NCI-H146 (cell line): Measurements from ENCODE around the gene KCMF1.

Source experiments
- DNase-seq: peaks from one replicate; lab custom pipeline; 2025; lab: John Stamatoyannopoulos, UW

Gene KCMF1

DNA sequence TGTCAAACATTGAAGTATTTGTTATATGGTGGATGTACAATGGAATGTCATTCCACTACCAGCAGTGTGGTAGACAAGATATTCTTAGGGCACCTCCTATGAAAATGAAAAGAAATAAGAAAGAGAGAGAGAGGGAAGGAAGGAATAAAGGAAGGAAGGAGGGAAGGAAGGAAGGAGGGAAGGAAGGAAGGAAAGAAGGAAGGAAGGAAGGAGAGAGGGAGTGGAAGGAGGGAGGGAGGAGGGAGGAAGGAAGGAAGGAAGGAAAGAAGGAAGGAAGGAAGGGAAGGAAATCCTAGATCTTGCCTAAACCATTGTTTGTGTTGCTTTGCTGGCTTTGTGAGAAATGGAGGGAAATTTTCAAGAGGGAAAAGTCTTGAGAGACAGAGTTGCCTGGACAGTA lies 112.1 kb downstream of the KCMF1 start:
- DNase-seq, result no peak

DNA sequence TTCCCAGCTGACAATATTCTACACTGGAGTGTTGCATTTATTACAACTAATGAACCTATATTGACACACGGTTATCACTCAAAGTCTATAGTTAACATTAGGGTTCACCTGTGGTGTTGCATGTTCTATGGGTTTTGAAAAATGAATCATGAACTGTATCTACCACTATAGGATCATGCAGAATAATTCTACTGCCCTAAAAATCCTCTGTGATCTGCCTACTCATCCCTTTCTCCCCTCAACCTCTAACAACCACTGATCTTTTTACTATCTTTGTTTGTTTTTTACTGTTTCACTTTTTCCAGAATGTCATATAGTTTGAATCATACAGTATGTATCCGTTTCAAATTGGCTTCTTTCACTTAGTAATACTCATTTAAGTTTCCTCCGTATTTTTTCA lies 114.6 kb downstream of the KCMF1 start:
- no peak for DNase-seq

DNA sequence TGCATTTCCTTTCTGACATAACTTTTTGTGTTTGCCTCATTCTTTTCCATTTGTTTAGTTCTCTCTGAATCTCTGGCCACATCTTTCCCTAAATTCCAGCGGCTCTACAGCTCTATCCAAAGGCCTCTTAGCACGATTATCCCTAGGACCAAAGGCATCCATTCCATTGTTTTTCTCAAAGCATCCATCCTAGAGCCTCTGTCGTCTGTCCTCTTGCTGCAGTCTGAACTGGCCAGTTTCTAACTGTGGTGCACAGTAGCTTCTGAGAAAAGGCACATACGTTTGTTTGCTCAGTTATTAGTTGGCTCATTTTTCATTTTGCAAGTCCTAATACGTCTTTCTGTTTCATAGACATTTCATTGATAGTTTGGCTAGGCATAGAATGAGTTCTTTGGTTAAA lies 116.6 kb downstream of the KCMF1 start:
- DNase-seq, result no peak

DNA sequence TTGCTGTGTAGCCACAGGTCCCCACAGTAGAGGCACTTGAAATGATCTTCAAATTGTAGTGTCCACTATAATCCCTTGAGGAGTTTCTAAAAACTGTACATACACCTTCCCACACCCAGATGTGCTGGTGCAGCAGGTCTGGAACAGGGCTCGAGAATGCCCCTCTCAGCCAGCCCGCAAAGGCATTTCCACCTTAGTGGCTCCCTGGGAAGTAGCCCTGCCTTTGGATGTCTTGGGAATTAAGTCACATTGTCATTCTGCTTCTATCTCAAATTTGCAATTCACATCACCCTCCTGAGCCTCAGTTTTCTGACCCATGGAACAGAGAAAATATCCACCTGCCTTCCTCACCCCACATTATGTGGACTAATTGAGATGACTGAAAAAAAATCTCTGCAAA lies 118.0 kb downstream of the KCMF1 start:
- DNase-seq, result no peak

DNA sequence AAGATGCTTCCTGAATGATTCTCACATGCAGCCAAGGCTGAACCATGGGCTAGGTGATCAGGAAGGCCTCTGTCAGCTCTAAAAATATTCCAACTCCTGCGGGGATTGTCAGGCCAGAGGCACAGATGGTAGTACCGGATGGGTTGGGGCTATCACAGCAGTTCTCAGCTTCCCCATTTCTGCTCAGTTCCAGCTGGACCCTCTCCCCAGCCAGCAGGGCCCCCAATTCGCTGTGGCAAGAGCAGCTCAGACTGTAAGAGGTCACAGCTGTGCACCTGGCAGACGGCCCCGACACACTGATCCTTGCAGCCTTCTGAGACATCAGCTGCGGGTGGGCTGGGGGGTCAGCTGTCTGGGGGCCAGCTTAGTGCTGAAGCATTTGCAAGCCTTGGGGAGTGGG lies 118.6 kb downstream of the KCMF1 start:
- DNase-seq, result no peak

DNA sequence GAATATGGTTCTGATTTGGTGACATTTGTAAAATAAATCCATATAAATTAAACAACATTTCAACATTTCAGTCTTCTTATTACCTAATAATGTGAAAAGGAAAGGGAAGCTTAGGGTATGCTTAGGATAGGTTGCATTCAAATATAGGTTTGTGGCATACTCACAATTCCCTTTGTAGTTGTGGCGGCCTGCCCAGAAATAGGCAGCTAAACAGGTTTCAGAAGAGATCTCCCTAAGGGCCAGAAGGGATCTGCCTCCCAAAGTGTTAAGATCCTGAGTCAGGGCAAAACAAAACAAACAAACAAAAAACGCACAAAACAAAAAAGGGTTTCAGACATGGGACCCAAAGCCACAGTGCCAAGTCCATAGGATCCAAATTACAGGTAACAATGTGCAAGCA lies 120.9 kb downstream of the KCMF1 start:
- DNase-seq, result no peak

DNA sequence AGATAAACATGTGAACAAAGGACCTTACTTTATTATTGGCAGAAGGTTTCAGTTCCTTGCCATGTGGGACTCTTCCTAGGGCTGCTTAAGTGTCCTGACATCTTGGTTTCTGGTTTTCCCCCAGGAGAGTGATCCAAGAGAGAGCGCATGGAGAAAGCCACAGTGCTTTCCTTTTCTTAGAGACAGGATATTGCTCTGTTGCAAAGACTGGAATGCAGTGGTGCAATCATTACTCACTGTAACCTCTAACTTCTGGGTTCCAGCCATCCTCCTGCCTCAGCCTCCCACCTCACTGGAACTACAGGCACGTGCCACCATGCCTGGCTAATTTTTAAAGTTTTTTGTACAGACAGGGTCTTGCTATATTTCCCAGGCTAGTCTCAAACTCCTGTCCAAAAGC lies 124.1 kb downstream of the KCMF1 start:
- no peak for DNase-seq

DNA sequence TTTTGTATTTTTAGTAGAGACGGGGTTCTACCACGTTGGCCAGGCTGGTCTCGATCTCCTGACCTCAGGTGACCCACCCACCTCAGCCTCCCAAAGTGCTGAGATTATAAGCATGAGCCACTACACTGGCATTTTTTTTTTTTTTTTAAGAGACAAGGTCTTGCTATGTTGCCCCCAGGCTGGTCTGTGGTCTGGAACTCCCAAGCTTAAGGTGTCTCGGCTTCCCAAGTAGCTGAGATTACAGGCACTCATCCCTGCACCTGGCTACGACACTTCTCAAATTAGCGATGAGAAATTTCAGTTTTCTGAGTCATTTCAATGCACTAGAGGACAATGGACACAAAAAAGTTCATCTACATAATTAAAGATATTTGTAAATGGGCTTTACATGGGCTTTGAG lies 125.7 kb downstream of the KCMF1 start:
- no peak for DNase-seq

DNA sequence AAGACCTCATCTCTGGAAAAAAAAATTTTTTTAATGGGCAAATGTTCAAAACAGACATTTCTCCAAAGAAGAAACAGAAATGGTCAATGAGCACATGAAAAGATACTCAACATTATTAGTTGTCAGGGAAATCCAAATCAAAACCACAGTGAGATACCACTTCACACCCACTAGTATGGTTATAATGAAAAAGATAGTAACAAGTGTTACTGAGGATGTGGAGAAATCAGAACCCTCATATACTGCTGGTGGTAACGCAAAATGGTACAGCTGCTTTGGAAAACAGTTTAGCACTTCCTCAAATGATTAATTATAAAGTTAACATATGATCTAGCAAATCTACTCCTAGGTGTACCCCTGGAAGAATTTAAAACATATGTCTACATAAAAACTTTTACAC lies 133.3 kb downstream of the KCMF1 start:
- DNase-seq, result no peak

DNA sequence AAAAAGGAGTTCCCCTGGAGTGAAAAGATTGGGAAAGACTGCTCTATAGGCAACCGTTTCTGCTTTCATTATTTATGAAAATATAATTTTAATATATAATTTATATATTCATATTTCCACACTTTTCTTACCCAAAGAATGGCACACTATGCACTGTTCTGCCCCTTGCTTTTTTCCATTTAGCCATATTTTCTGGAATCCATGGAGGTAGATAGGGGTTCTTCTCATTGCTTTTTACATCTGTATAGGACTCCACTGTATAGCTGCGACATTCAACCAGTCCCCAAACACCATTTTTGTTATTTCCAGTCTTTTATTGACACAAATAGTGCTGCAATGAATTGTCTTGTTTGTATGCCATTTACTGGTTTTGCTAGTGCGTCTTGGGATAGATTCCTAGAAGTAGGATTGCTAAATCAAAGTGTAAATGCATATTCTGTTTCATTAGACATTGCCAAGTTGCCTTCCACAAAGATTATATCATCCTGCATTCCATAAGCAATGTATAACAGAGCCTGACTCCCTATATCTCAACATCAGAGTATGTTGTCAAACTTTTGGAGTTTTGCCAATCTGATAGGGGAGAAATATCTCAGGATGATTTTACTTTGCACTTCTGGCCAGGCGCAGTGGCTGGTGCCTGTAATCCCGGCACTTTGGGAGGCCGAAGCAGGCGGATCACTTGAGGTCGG lies 135.7 kb downstream of the KCMF1 start:
- no peak for DNase-seq
